ENCODE measurements around the gene PLPP1.

DNA sequence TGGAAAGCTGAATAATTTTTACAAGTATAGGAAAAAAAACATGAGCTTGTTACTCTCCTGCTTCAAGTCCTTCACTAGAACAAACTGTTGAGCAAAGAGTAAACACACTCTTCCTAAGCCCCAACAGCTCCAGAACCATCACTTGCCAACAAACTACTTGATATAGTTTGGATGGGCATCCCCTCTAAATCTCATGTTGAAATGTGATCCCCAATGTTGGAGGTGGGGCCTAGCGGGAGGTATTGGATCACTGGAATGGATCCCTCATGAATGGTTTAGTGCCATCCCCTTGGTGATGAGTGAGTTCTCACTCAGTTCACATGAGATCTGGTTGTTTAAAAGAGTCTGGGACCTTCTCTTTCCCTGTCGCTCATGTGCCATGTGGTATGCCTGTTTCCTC is 82.8 kb downstream of the PLPP1 start:
- TF ChIP-seq ZFX (IDR thresholded peaks at IDR 0.05) (no peak), POLR2A (IDR thresholded peaks at IDR 0.05; ENCODE audit: borderline replicate concordance, extremely low read depth, insufficient read depth, insufficient read length) (no peak), EZH2phosphoT487 (IDR thresholded peaks at IDR 0.05; ENCODE audit: borderline replicate concordance) (no peak), CEBPB (IDR thresholded peaks at IDR 0.05; ENCODE audit: low read depth) (no peak), POLR2AphosphoS5 (IDR thresholded peaks at IDR 0.05; ENCODE audit: low read depth, low read length) (no peak), EZH2 (IDR thresholded peaks at IDR 0.05) (no peak), SRF (IDR thresholded peaks at IDR 0.05; ENCODE audit: low read depth) (no peak), ELF1 (IDR thresholded peaks at IDR 0.05; ENCODE audit: borderline replicate concordance, low read depth) (no peak)
- TF ChIP-seq, protein P1, sequence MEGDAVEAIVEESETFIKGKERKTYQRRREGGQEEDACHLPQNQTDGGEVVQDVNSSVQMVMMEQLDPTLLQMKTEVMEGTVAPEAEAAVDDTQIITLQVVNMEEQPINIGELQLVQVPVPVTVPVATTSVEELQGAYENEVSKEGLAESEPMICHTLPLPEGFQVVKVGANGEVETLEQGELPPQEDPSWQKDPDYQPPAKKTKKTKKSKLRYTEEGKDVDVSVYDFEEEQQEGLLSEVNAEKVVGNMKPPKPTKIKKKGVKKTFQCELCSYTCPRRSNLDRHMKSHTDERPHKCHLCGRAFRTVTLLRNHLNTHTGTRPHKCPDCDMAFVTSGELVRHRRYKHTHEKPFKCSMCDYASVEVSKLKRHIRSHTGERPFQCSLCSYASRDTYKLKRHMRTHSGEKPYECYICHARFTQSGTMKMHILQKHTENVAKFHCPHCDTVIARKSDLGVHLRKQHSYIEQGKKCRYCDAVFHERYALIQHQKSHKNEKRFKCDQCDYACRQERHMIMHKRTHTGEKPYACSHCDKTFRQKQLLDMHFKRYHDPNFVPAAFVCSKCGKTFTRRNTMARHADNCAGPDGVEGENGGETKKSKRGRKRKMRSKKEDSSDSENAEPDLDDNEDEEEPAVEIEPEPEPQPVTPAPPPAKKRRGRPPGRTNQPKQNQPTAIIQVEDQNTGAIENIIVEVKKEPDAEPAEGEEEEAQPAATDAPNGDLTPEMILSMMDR (IDR thresholded peaks at IDR 0.05 in 2 of 3, conservative IDR thresholded peaks at IDR 0.05 in 1 of 3; ENCODE audit: borderline replicate concordance in 1 of 3, insufficient read depth in 1 of 3, low read depth in 2 of 3, low read length in 2 of 3), result no peak
- TF ChIP-seq, protein P2, sequence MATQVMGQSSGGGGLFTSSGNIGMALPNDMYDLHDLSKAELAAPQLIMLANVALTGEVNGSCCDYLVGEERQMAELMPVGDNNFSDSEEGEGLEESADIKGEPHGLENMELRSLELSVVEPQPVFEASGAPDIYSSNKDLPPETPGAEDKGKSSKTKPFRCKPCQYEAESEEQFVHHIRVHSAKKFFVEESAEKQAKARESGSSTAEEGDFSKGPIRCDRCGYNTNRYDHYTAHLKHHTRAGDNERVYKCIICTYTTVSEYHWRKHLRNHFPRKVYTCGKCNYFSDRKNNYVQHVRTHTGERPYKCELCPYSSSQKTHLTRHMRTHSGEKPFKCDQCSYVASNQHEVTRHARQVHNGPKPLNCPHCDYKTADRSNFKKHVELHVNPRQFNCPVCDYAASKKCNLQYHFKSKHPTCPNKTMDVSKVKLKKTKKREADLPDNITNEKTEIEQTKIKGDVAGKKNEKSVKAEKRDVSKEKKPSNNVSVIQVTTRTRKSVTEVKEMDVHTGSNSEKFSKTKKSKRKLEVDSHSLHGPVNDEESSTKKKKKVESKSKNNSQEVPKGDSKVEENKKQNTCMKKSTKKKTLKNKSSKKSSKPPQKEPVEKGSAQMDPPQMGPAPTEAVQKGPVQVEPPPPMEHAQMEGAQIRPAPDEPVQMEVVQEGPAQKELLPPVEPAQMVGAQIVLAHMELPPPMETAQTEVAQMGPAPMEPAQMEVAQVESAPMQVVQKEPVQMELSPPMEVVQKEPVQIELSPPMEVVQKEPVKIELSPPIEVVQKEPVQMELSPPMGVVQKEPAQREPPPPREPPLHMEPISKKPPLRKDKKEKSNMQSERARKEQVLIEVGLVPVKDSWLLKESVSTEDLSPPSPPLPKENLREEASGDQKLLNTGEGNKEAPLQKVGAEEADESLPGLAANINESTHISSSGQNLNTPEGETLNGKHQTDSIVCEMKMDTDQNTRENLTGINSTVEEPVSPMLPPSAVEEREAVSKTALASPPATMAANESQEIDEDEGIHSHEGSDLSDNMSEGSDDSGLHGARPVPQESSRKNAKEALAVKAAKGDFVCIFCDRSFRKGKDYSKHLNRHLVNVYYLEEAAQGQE (IDR thresholded peaks at IDR 0.05; ENCODE audit: low read depth), result no peak
- TF ChIP-seq, protein P3, sequence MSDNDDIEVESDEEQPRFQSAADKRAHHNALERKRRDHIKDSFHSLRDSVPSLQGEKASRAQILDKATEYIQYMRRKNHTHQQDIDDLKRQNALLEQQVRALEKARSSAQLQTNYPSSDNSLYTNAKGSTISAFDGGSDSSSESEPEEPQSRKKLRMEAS (IDR thresholded peaks at IDR 0.05), result no peak

All from HCT116 (cell line).